ENCODE measurements around the gene SPAG9.
"Not testable (repeated sequence)": the region's sequence is repeated elsewhere in the genome, so short reads cannot be mapped to it uniquely, and the experiment has no call there.

The SPAG9 gene

GRCh38 chr17:51135956-51136355 lies 15.3 kb upstream of the SPAG9 start:
- DNase-seq: no peak

GRCh38 chr17:51133365-51133764 lies 12.7 kb upstream of the SPAG9 start:
- DNase-seq: no peak

- DNase-seq: no peak
These were observed 12.3 kb upstream of the SPAG9 start for GRCh38 chr17:51132964-51133319.

- peak; percentile 49 for DNase-seq
These were observed 7.4 kb upstream of the SPAG9 start for GRCh38 chr17:51128076-51128475.

GRCh38 chr17:51124640-51125503 lies 4.2 kb upstream of the SPAG9 start:
- no peak for DNase-seq

- DNase-seq: not testable (repeated sequence)
These were observed 1.9 kb upstream of the SPAG9 start for GRCh38 chr17:51122473-51123115.

GRCh38 chr17:51121620-51122472 lies 1.2 kb upstream of the SPAG9 start:
- peak; percentile 86 for DNase-seq

GRCh38 chr17:51120357-51120738 lies 320 bp downstream of the SPAG9 start:
- DNase-seq: no peak

GRCh38 chr17:51119415-51120356 lies 982 bp downstream of the SPAG9 start:
- peak; percentile 78 for DNase-seq

GRCh38 chr17:51118330-51119195 lies 2.1 kb downstream of the SPAG9 start:
- DNase-seq: peak; percentile 39

- DNase-seq: no peak
These were observed 5.5 kb downstream of the SPAG9 start for GRCh38 chr17:51115179-51115578.

GRCh38 chr17:51112303-51113222 lies 8.1 kb downstream of the SPAG9 start:
- DNase-seq: not testable (repeated sequence)

GRCh38 chr17:51107778-51108177 lies 12.9 kb downstream of the SPAG9 start:
- DNase-seq: no peak

- DNase-seq: no peak
These were observed 17.2 kb downstream of the SPAG9 start for GRCh38 chr17:51103451-51103850.

GRCh38 chr17:51103050-51103449 lies 17.6 kb downstream of the SPAG9 start:
- no peak for DNase-seq

GRCh38 chr17:51097708-51098446 lies 22.8 kb downstream of the SPAG9 start:
- no peak for DNase-seq

GRCh38 chr17:51091635-51092034 lies 29.0 kb downstream of the SPAG9 start:
- DNase-seq: no peak

- peak; percentile 36 for DNase-seq
These were observed 31.8 kb downstream of the SPAG9 start for GRCh38 chr17:51088868-51089267.

- no peak for DNase-seq
These were observed 32.4 kb downstream of the SPAG9 start for GRCh38 chr17:51088287-51088686.

Data from femur (tissue), 1 donor.